IMR-90 (cell line): ENCODE data around the gene COL4A1. TPM values are rescaled to one million over a fixed set of nuclear protein-coding genes. Genes with fewer than 3 reads are reported as not detected.

Source experiments
- ATAC-seq: fragments of 200-7000 bp; cut with Tn5 transposase; 2 replicates; pipeline ENCODE4 v1.9.1; 2020; ENCODE audit warnings: low read depth, mild to moderate bottlenecking, moderate library complexity
- BruUV-seq: library from RNA; stranded (reverse); fragments of 400-500 nt; replicated peaks from 2 replicates; lab custom pipeline; 2021; lab: Mats Ljungman, UMichigan
- CTCF ChIA-PET: fragments of 300-600 bp; formaldehyde crosslinking; extraction: SDS; loops from one replicate; lab custom pipeline; 2021; ENCODE audit warnings: antibody characterized with exemption; lab: Yijun Ruan, JAX
- POLR2A ChIA-PET: fragments of 300-600 bp; sonication (Branson Sonifier 250); formaldehyde crosslinking; loops from one replicate; lab custom pipeline; 2022; ENCODE audit warnings: antibody characterized with exemption; ENCODE audit not compliant: unreplicated experiment; lab: Charles Lee
- DNase-seq: peaks from one replicate; pipeline ENCODE4 v3.0.0; 2013
- H2AFZ ChIP-seq: replicated peaks from 2 replicates; pipeline ENCODE3; 2013; ENCODE audit warnings: low read length, mild to moderate bottlenecking; ENCODE audit not compliant: poor library complexity
- H2AK5ac ChIP-seq: 2 replicates; pipeline ENCODE4 v1.6.1; 2013; ENCODE audit warnings: low read depth, low read length, inconsistent platforms
- H2AK9ac ChIP-seq: replicated peaks from 2 replicates; pipeline ENCODE3; 2013; ENCODE audit warnings: mild to moderate bottlenecking, low read depth, low read length, moderate library complexity; ENCODE audit not compliant: poor library complexity
- H2BK120ac ChIP-seq: 2 replicates; pipeline ENCODE4 v1.6.1; 2013; ENCODE audit warnings: low read depth, low read length, inconsistent platforms
- H2BK15ac ChIP-seq: 3 replicates; pipeline ENCODE4 v1.6.1; 2013; ENCODE audit warnings: low read depth, low read length, inconsistent platforms
- H2BK20ac ChIP-seq: 2 replicates; pipeline ENCODE4 v1.6.1; 2013; ENCODE audit warnings: low read depth, mild to moderate bottlenecking, inconsistent platforms, low read length, moderate library complexity
- H2BK5ac ChIP-seq: 2 replicates; pipeline ENCODE4 v1.6.1; 2013; ENCODE audit warnings: mild to moderate bottlenecking, low read depth, low read length, inconsistent platforms; ENCODE audit not compliant: poor library complexity, severe bottlenecking
- H3K14ac ChIP-seq: replicated peaks from 2 replicates; pipeline ENCODE4 v1.6.1; 2013; ENCODE audit warnings: low read depth, low read length, inconsistent platforms
- H3K18ac ChIP-seq: 2 replicates; pipeline ENCODE4 v1.6.1; 2013; ENCODE audit warnings: low read depth, low read length, control low read depth
- H3K23ac ChIP-seq: 2 replicates; pipeline ENCODE4 v1.6.1; 2013; ENCODE audit warnings: low read depth, low read length, inconsistent platforms
- H3K27ac ChIP-seq: 2 replicates; pipeline ENCODE4 v1.5.1; 2013; ENCODE audit warnings: mild to moderate bottlenecking, control low read depth, low read length; ENCODE audit not compliant: insufficient read depth
- H3K27me3 ChIP-seq: 2 replicates; pipeline ENCODE4 v1.6.1; 2013; ENCODE audit warnings: low read length; ENCODE audit not compliant: control insufficient read depth, insufficient read depth
- H3K36me3 ChIP-seq: 2 replicates; pipeline ENCODE4 v1.6.1; 2013; ENCODE audit warnings: low read length, mixed read lengths; ENCODE audit not compliant: control insufficient read depth, insufficient read depth
- H3K4ac ChIP-seq: 2 replicates; pipeline ENCODE4 v1.6.1; 2013; ENCODE audit warnings: low read depth, low read length, inconsistent platforms
- H3K4me1 ChIP-seq: 2 replicates; pipeline ENCODE4 v1.6.1; 2013; ENCODE audit warnings: low read length, mixed read lengths; ENCODE audit not compliant: control insufficient read depth, insufficient read depth
- H3K4me2 ChIP-seq: 2 replicates; pipeline ENCODE4 v1.6.1; 2013; ENCODE audit warnings: low read depth, mild to moderate bottlenecking, control low read depth, low read length, moderate library complexity
- H3K4me3 ChIP-seq: 2 replicates; pipeline ENCODE4 v1.5.1; 2013; ENCODE audit warnings: low read depth, mild to moderate bottlenecking, control low read depth, low read length, moderate library complexity; ENCODE audit not compliant: insufficient read depth
- H3K56ac ChIP-seq: 2 replicates; pipeline ENCODE4 v1.6.1; 2013; ENCODE audit warnings: low read length, inconsistent platforms; ENCODE audit not compliant: insufficient read depth; ENCODE audit errors: extremely low read depth
- H3K79me1 ChIP-seq, 2 experiments: 2 replicates each; pipeline ENCODE4 v1.6.1; 2013; ENCODE audit warnings: low read length in 2 of 2, inconsistent platforms in 1 of 2, low read depth in 1 of 2
- H3K9ac ChIP-seq: 2 replicates; pipeline ENCODE4 v1.6.1; 2013; ENCODE audit warnings: low read depth, low read length, control low read depth
- H3K9me1 ChIP-seq: 2 replicates; pipeline ENCODE4 v1.6.1; 2013; ENCODE audit warnings: low read length, inconsistent platforms; ENCODE audit not compliant: insufficient read depth
- H3K9me3 ChIP-seq: 2 replicates; pipeline ENCODE4 v1.6.1; 2013; ENCODE audit warnings: low read length; ENCODE audit not compliant: control insufficient read depth, insufficient read depth
- H4K20me1 ChIP-seq: 2 replicates; pipeline ENCODE4 v1.6.1; 2013; ENCODE audit warnings: low read length, inconsistent platforms; ENCODE audit not compliant: insufficient read depth
- H4K5ac ChIP-seq: 2 replicates; pipeline ENCODE4 v1.6.1; 2013; ENCODE audit warnings: mild to moderate bottlenecking, low read depth, low read length, control low read depth
- H4K8ac ChIP-seq, 2 experiments: 2 replicates each; pipeline ENCODE4 v1.6.1; 2013; ENCODE audit warnings: low read depth in 2 of 2, low read length in 2 of 2, control low read depth in 1 of 2, inconsistent platforms in 1 of 2
- H4K91ac ChIP-seq: 2 replicates; pipeline ENCODE4 v1.6.1; 2013; ENCODE audit warnings: low read depth, low read length, inconsistent platforms; ENCODE audit not compliant: insufficient read depth
- BHLHE40 ChIP-seq: fragments of 150-350 bp; IDR thresholded peaks from 2 replicates; pipeline ENCODE4 v1.6.1; 2016; ENCODE audit warnings: mild to moderate bottlenecking, low read depth, low read length
- CHD1 ChIP-seq: IDR thresholded peaks from 2 replicates; pipeline ENCODE4 v1.6.1; 2012; ENCODE audit warnings: low read depth, low read length, improper control_type of control experiment
- FOS ChIP-seq: fragments of 150-350 bp; IDR thresholded peaks from 2 replicates; pipeline ENCODE4 v1.6.1; 2016; ENCODE audit warnings: low read depth, low read length
- MAZ ChIP-seq: IDR thresholded peaks from 2 replicates; pipeline ENCODE4 v1.6.1; 2012; ENCODE audit warnings: low read depth, mild to moderate bottlenecking, low read length, improper control_type of control experiment, moderate library complexity, borderline replicate concordance
- MXI1 ChIP-seq: IDR thresholded peaks from 2 replicates; pipeline ENCODE4 v1.6.1; 2012; ENCODE audit warnings: low read depth, mild to moderate bottlenecking, low read length, moderate library complexity, borderline replicate concordance
- NFE2L2 ChIP-seq: fragments of 150-350 bp; IDR thresholded peaks from 2 replicates; pipeline ENCODE4 v1.6.1; 2016; ENCODE audit warnings: low read depth, mild to moderate bottlenecking, low read length
- RAD21 ChIP-seq: IDR thresholded peaks from 2 replicates; pipeline ENCODE4 v1.6.1; 2012; ENCODE audit warnings: low read length, improper control_type of control experiment
- WGBS, 2 experiments: methylation state at CpG; one replicate each; pipeline versions ENCODE4 v1.1.5 to v1.1.7; 2013; ENCODE audit warnings: missing lambda C conversion rate in 2 of 2; ENCODE audit not compliant: insufficient read length in 1 of 2; ENCODE audit errors: extremely low coverage in 2 of 2; 5-methylcytosine and 5-hydroxymethylcytosine counted together
- dilution Hi-C: fragments of 300-500 bp; cut with HindIII; formaldehyde crosslinking; loops from one replicate; pipeline ENCODE4 v1.14.3; 2018; ENCODE audit warnings: low sequenced_read_pairs; ENCODE audit not compliant: unreplicated experiment
- in situ Hi-C: fragments of 300-500 bp; cut with MboI; formaldehyde crosslinking; loops from 3 replicates; pipeline ENCODE4 v1.14.3; 2019; ENCODE audit warnings: low sequenced_read_pairs, inconsistent platforms, mixed read lengths
- intact Hi-C: fragments of 100-400 bp; cut with micrococcal nuclease; formaldehyde crosslinking; loops from 2 replicates; pipeline ENCODE4 v1.10.0; 2022
- polyA plus RNA-seq, 3 experiments: library from polyadenylated mRNA; depleted of rRNA; stranded (reverse); fragments of >200 nt; gene quantifications; 2 replicates each; pipeline ENCODE4 v1.2.3, GENCODE V29; 2012; ENCODE audit warnings: low replicate concordance in 1 of 3
- total RNA-seq: library from RNA; depleted of rRNA; stranded (reverse); fragments of >200 nt; gene quantifications from 2 replicates; pipeline ENCODE4 v1.2.3, GENCODE V29; 2012
- TF ChIP-seq, protein P1 (sequence below): conservative IDR thresholded peaks from 2 replicates; pipeline ENCODE4 v1.5.1; 2012; ENCODE audit warnings: mild to moderate bottlenecking, low read depth, low read length, improper control_type of control experiment
- TF ChIP-seq, protein P2 (sequence below): fragments of 150-350 bp; IDR thresholded peaks from 2 replicates; pipeline ENCODE4 v1.6.1; 2016; ENCODE audit warnings: low read depth, mild to moderate bottlenecking, low read length, moderate library complexity, borderline replicate concordance

Gene COL4A1
- total and polyA plus RNA-seq, 2 of the 4 experiments (the other 2 are of a cell fraction): 230 to 337 TPM

DNA sequence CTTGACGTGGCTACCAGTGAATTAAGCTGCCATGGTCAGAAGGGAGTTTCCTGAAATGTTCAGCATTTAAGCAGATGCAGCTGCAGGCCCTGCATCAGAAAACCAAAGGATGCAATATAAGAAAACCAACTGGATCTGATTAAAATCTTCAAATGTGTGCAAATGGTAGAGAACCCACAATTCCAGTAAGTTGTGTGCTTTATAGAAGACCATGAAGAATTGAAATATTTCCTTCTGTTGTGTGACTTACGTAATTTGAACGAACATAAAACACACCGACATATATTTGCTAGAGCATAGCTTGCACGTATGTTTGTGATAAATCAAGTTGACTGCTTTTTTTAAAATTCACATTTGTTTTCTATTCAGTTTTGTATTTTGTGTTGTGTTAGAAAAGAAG lies 191.4 kb downstream of the COL4A1 start:
- no peak overlapping the region for H3K56ac ChIP-seq
- ATAC-seq (no peak), DNase-seq (no peak)
- in situ Hi-C loops: loop anchor here (25.0 kb wide), 1 partner anchor 753 kb away; no protein-coding TSS in a partner anchor
- H3K9me3 ChIP-seq: no peaks in the 10 kb centered on the region
- dilution Hi-C loops: loop anchor here (25.0 kb wide), 1 partner anchor 328 kb away; the partner anchor contains the start of gene IRS2
- TF ChIP-seq, protein P1, sequence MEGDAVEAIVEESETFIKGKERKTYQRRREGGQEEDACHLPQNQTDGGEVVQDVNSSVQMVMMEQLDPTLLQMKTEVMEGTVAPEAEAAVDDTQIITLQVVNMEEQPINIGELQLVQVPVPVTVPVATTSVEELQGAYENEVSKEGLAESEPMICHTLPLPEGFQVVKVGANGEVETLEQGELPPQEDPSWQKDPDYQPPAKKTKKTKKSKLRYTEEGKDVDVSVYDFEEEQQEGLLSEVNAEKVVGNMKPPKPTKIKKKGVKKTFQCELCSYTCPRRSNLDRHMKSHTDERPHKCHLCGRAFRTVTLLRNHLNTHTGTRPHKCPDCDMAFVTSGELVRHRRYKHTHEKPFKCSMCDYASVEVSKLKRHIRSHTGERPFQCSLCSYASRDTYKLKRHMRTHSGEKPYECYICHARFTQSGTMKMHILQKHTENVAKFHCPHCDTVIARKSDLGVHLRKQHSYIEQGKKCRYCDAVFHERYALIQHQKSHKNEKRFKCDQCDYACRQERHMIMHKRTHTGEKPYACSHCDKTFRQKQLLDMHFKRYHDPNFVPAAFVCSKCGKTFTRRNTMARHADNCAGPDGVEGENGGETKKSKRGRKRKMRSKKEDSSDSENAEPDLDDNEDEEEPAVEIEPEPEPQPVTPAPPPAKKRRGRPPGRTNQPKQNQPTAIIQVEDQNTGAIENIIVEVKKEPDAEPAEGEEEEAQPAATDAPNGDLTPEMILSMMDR: no peak
- TF ChIP-seq MAZ (no peak), CHD1 (no peak), BHLHE40 (no peak), NFE2L2 (no peak), MXI1 (no peak), FOS (no peak), RAD21 (no peak)
- TF ChIP-seq, protein P2, sequence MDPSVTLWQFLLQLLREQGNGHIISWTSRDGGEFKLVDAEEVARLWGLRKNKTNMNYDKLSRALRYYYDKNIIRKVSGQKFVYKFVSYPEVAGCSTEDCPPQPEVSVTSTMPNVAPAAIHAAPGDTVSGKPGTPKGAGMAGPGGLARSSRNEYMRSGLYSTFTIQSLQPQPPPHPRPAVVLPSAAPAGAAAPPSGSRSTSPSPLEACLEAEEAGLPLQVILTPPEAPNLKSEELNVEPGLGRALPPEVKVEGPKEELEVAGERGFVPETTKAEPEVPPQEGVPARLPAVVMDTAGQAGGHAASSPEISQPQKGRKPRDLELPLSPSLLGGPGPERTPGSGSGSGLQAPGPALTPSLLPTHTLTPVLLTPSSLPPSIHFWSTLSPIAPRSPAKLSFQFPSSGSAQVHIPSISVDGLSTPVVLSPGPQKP: no peak
- no peak overlapping the region for H2AFZ ChIP-seq
- CTCF ChIA-PET: interaction anchor here (0.7 to 1.0 kb wide), 4 partner anchors 9 to 371 kb away, joined by 3 to 4 read pairs (median 4); no protein-coding TSS in a partner anchor
- peak overlapping the region; percentile 32; the same call in 1 of the 3 replicates for H2BK15ac ChIP-seq
- H3K36me3 ChIP-seq: no peaks in the 10 kb centered on the region
- no peaks in the 10 kb centered on the region for H3K27me3 ChIP-seq
- H3K79me1 ChIP-seq: 0 out of 4 replicates have a peak, but pooled peaks cover 0 to 4% of the 10 kb centered on the region in 2 experiments
- no peak overlapping the region for H2AK9ac ChIP-seq
- H4K5ac ChIP-seq: no peak overlapping the region
- H3K4me3 ChIP-seq: no peak overlapping the region
- BruUV-seq: no TSS peak
- intact Hi-C loops: loop anchor here (10.0 kb wide), 1 partner anchor 771 kb away; no protein-coding TSS in a partner anchor
- peaks cover 23% of the 10 kb centered on the region for H3K4me1 ChIP-seq
- no peak overlapping the region for H4K91ac ChIP-seq
- H3K4ac ChIP-seq: no peak overlapping the region
- no peak overlapping the region for H3K27ac ChIP-seq
- no peak overlapping the region for H3K23ac ChIP-seq
- H3K14ac ChIP-seq: no peak overlapping the region
- H3K9ac ChIP-seq: no peak overlapping the region
- peak overlapping the region; percentile 77; the same call in 1 of the 2 replicates for H2AK5ac ChIP-seq
- H2BK20ac ChIP-seq: no peak overlapping the region
- peak overlapping the region; percentile 9; the same call in 1 of the 2 replicates for H2BK120ac ChIP-seq
- no peak overlapping the region for H2BK5ac ChIP-seq
- peaks cover 24% of the 10 kb centered on the region for H3K9me1 ChIP-seq
- no peak overlapping the region for H3K18ac ChIP-seq
- H4K20me1 ChIP-seq: peaks cover 5% of the 10 kb centered on the region; the same call in 1 of the 2 replicates
- 71% methylated on average over 1 of the region's 5 CpGs; no CpG with 5 or more reads in 1 of the 2 experiments for WGBS, 2 experiments
- no peak overlapping the region for H4K8ac ChIP-seq
- no peak overlapping the region for H3K4me2 ChIP-seq
- POLR2A ChIA-PET: no interaction called here
